LNCaP clone FGC (cell line): ENCODE results near the gene SNX33.
"Not testable (repeated sequence)": the region's sequence is repeated elsewhere in the genome, so short reads cannot be mapped to it uniquely, and the experiment has no call there.

ENCODE experiments used
- DNase-seq: peaks from one replicate; pipeline ENCODE4 v3.0.0-alpha.2; 2011; ENCODE audit warnings: low read depth
- H3K4me3 ChIP-seq: 2 replicates; pipeline ENCODE4 v1.5.1; 2011; ENCODE audit warnings: mild to moderate bottlenecking, low read depth, low read length, control low read depth
- CTCF ChIP-seq: IDR thresholded peaks from 2 replicates; pipeline ENCODE4 v1.5.1; 2012; ENCODE audit warnings: mild to moderate bottlenecking; ENCODE audit not compliant: control insufficient read depth, insufficient read depth; ENCODE audit errors: extremely low read depth

The SNX33 gene

DNA sequence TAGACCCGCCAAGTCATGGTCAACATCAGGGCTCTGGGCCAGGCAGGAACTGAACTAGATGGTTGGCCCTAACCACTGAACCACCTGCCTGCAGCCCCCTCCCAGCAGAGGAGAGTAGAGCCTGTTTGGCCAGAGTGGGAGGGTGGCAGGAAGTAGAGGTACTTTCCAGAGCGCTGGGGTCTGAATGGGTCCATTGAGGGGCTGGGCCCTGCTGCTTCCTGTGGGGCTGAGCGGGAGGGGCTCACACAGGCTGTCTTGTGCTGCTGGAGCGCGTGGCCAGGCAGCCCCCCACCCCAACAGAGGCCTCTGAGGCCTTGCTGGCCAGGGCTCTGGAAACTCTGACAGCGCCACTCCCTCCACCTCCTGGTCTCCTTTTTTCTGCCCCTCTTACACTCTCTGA lies 47.5 kb downstream of the SNX33 start:
- DNase-seq: no peak
- no peak for TF ChIP-seq CTCF
- H3K4me3 ChIP-seq: no peak overlapping the region

- no peak overlapping the region for H3K4me3 ChIP-seq
- no peak for TF ChIP-seq CTCF
Measured at GRCh38 chr15:75695634-75696310, 48.1 kb downstream of the SNX33 start.

DNA sequence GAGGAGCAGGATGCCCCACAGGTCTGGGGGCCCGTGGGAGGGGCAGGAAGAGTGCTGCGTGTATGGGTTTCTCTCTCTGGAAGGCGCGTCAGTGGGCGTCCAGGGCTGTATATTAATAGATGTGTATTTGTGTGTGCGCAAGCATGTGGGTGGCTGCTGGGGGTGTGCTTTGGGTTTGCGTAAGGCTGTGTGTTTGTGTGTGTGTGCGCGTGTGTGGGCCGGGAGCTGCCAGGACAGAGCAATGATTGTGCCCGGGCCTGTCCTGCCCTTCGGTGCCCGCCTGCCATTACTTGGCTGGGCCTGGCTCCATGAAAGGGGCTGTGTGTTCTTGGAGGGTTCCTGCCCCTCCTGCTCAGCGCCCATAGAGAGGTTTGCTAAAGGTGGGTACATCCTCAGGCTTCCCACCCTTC lies 48.6 kb downstream of the SNX33 start:
- H3K4me3 ChIP-seq: no peak overlapping the region
- TF ChIP-seq CTCF: no peak
- no peak for DNase-seq

More at GRCh38 chr15:75695634-75696310, 48.1 kb downstream of the SNX33 start:
- no peak for DNase-seq

DNA sequence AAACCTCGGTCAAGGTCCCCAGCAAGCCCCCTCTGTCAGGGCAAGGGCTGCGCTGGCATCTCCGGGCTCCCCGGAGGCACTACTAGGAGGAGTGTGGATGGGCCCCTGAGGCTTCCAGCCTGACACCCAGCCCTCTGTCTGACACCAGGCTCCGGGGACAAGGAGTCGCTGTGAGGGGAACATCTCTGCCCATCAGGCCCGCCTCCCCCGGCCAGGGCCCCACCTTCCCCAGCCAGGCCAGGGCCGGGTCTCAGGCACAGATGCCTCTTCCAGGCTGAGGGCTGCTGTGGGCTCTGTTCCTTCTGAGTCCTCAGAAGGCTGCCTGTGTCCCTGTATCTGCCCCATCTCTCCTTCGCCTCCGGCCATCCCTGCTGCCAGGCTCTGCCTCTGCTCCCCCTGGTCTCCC lies 49.1 kb downstream of the SNX33 start:
- H3K4me3 ChIP-seq: no peak overlapping the region
- no peak for TF ChIP-seq CTCF
- DNase-seq: no peak

DNA sequence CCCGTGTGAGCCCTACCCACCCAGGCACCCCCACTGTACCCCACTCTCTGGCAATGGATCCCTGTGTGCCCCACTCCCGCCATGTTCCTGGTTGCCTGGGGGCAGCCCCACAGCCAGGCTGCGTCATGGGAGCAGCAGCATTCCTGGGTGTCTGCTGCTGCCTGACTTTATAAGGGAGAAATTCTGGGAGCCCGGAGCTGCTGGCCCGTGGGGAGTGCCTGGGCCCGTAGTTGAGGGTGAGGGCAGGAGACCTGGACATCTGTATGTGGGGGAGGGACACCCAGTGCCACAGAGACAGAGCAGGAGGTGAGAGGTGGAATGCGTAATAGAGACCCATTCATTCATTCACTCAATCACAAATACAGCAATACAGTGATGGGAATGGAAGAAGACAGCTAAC lies 49.8 kb downstream of the SNX33 start:
- no peak overlapping the region for H3K4me3 ChIP-seq
- TF ChIP-seq CTCF: no peak
- no peak for DNase-seq

GRCh38 chr15:75697974-75698747 lies 50.4 kb downstream of the SNX33 start:
- DNase-seq, H3K4me3 ChIP-seq: not testable (repeated sequence)

DNA sequence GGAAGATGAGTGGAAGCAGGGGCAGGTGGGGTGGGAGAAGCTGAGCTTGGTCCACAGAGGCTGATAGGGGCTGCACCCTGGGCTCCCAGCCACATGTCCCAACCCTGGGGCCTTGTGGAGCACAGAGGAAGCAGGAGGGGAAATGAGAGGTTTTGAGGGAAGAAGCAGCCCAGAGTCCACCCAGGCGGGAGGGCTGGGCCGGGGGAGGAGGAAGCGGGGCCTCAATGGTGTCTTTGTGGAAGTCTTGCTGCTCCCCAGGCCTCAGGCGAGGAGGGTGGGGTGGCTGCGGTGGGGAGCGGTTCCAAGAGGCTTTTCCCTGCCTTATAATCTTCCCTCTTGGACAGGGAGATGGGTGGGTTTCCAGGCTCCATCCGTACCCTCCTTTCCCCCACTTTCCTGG lies 51.8 kb downstream of the SNX33 start:
- DNase-seq, H3K4me3 ChIP-seq: not testable (repeated sequence)

DNA sequence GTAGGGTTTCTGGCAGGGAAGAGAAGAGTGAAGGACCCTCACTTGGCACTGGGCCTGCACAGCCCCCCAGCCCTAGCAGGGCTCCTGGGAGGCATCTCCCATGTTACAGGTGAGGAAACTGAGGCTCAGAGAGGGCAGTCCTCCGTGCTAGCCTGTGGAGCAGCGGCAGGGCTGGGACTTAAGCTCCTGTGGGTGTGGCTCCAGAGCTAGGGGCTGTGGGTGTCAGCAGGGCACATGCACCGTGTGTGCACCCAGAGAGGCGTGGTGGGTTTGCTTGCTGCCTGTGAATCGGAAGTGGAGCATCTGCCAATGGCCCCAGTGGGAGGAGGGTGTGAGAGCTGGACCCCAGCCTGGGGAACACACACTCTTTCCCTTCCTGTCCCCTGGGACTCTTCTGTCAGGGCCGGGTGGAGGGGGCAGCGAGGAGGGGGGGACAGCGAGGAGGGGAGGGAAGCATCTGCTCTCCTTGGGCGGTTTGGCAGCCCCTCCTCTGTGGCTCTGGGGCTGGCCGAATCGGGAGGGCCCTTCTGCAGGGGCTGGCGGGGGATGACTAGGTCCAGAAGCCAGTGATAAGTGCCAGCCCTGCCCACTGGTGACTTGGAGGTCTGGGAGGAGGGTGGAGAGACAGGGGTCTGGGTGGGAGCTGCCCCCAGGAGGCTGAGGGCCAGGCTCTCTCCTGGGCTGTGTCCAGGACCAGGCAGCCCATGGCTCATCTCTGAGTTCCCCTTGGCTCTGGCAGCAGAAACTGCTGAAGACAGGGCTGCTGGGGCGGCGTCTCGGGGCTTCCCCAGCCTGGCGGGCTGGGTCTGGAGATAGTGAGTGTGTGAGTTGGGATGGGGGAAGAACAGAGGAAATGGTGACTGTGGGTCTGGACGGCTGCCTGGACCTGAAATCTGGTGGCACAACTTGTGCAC lies 52.5 kb downstream of the SNX33 start:
- H3K4me3 ChIP-seq, DNase-seq: not testable (repeated sequence)

DNA sequence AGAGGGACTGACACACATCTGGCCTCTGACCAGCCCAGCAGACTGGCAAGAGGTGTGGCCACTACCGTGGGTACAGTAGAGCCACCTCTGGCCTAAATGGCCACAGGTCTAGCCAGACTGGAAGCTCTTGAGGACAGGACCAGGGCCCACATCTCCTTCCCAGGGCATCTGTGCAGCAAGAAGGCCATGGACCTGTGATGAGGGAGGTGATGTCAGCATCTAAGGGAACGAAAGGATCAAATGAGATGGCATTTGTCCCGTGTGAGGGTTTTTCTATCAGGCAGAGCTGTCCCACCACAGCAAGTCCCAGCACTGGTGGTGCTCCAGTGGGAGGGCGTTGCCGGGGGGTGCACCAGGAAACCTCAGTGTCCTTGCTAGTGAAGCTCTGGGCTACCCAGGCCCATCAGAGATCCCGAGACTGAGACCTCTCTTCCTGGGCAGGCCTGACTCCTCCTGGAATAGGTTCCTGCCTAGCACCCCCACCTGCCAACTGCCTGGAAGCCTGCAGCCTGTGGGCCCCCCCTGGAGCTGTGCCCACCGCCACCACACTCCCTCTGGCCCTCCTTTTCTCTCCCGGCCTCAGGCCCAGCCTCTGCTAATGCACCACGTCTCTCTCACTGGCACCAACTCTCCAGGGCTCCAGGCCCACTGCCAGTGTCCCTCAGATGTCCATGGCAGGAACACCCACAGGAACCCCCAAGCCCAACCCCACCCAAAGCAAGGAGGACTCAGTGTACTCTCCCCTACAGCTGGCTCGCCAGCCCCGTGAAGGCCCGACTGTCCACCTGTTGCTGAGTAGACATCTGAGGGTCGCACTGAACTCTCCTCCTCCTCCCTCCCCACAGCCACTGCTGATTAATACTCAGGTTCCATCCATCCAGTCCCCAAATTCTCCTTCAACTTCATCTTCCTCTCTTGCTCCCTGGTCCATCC lies 53.6 kb downstream of the SNX33 start:
- DNase-seq, H3K4me3 ChIP-seq: not testable (repeated sequence)
